ENCODE data around the gene APOLD1. TPM values are rescaled to one million over a fixed set of nuclear protein-coding genes. Genes with fewer than 3 reads are reported as not detected.

Gene APOLD1
- total and polyA plus RNA-seq, 5 donors = 15.0 to 43.0 (median 17.5) TPM

GRCh38 chr12:12786706-12787601 is 1.5 kb downstream of the APOLD1 start:
- Histone ChIP-seq H3K9me3 (ENCODE audit: control insufficient read depth, low read length) (no peaks in the 10 kb centered on the region), H3K27ac (ENCODE audit: low read length) (peak overlapping the region; percentile 87), H3K4me1 (ENCODE audit: control insufficient read depth, insufficient read depth, low read length) (peaks cover 9% of the 10 kb centered on the region), H3K4me3 (ENCODE audit: low read length) (peak overlapping the region; percentile 58), H3K27me3 (ENCODE audit: control insufficient read depth, insufficient read depth) (no peaks in the 10 kb centered on the region)
- WGBS = 1% methylated on average over 80 of the region's 80 CpGs
- DNase-seq = peak; percentile 84 to 94 (median 92)
- intact Hi-C loops (cut with DNase I) = loop anchor here in 1 of 4 donors (10.0 kb wide), 1 partner anchor 62 kb away; no protein-coding TSS in a partner anchor
- ATAC-seq = peak; percentile 81 to 95

- peaks cover 12% of the 10 kb centered on the region for H3K4me1 ChIP-seq (ENCODE audit: control insufficient read depth, insufficient read depth, low read length)
- ATAC-seq (no peak), DNase-seq (peak in 2 of 3 donors; percentile 37 to 50)
- intact Hi-C loops (cut with DNase I) = loop anchor here in 1 of 4 donors (10.0 kb wide), 1 partner anchor 63 kb away; no protein-coding TSS in a partner anchor
- H3K9me3 ChIP-seq (ENCODE audit: control insufficient read depth, low read length) = no peaks in the 10 kb centered on the region
- peak overlapping the region; percentile 87 for H3K27ac ChIP-seq (ENCODE audit: low read length)
- WGBS = 43% methylated on average over 6 of the region's 6 CpGs
- H3K4me3 ChIP-seq (ENCODE audit: low read length) = peak overlapping the region; percentile 58
- no peaks in the 10 kb centered on the region for H3K27me3 ChIP-seq (ENCODE audit: control insufficient read depth, insufficient read depth)
Measured at GRCh38 chr12:12788131-12788530, 2.7 kb downstream of the APOLD1 start.

- peak; percentile 29 to 39 for ATAC-seq
- peak in 2 of 3 donors; percentile 38 to 60 for DNase-seq
- H3K4me3 ChIP-seq (ENCODE audit: low read length) = peak overlapping the region; percentile 58
- WGBS = 18% methylated on average over 9 of the region's 9 CpGs
- H3K9me3 ChIP-seq (ENCODE audit: control insufficient read depth, low read length) = no peaks in the 10 kb centered on the region
- peaks cover 12% of the 10 kb centered on the region for H3K4me1 ChIP-seq (ENCODE audit: control insufficient read depth, insufficient read depth, low read length)
- H3K27ac ChIP-seq (ENCODE audit: low read length) = peak overlapping the region; percentile 87
- intact Hi-C loops (cut with DNase I) = loop anchor here in 1 of 4 donors (10.0 kb wide), 1 partner anchor 64 kb away; no protein-coding TSS in a partner anchor
- no peaks in the 10 kb centered on the region for H3K27me3 ChIP-seq (ENCODE audit: control insufficient read depth, insufficient read depth)
Measured at GRCh38 chr12:12788675-12789368, 3.4 kb downstream of the APOLD1 start.

- Histone ChIP-seq H3K27me3 (ENCODE audit: control insufficient read depth, insufficient read depth) (no peaks in the 10 kb centered on the region), H3K9me3 (ENCODE audit: control insufficient read depth, low read length) (no peaks in the 10 kb centered on the region), H3K4me3 (ENCODE audit: low read length) (no peak overlapping the region), H3K27ac (ENCODE audit: low read length) (no peak overlapping the region), H3K4me1 (ENCODE audit: control insufficient read depth, insufficient read depth, low read length) (peaks cover 7% of the 10 kb centered on the region)
- WGBS = 52% methylated on average over 4 of the region's 4 CpGs
- ATAC-seq (no peak), DNase-seq (no peak)
- intact Hi-C loops (cut with DNase I) = no loop called here
Measured at GRCh38 chr12:12790956-12791355, 5.5 kb downstream of the APOLD1 start.

- Histone ChIP-seq H3K4me3 (ENCODE audit: low read length) (peak overlapping the region; percentile 13), H3K27me3 (ENCODE audit: control insufficient read depth, insufficient read depth) (no peaks in the 10 kb centered on the region), H3K9me3 (ENCODE audit: control insufficient read depth, low read length) (no peaks in the 10 kb centered on the region), H3K4me1 (ENCODE audit: control insufficient read depth, insufficient read depth, low read length) (peaks cover 7% of the 10 kb centered on the region), H3K27ac (ENCODE audit: low read length) (no peak overlapping the region)
- ATAC-seq = peak in 1 of 2 donors; percentile 43
- DNase-seq = peak in 2 of 3 donors; percentile 59 to 70
- whole genome bisulfite sequencing = 16% methylated on average over 7 of the region's 7 CpGs
- intact Hi-C loops (cut with DNase I) = no loop called here
Measured at GRCh38 chr12:12791756-12792369, 6.4 kb downstream of the APOLD1 start.

- WGBS = 49% methylated on average over 6 of the region's 6 CpGs
- H3K4me3 ChIP-seq (ENCODE audit: low read length) = no peak overlapping the region
- H3K27ac ChIP-seq (ENCODE audit: low read length) = no peak overlapping the region
- intact Hi-C loops (cut with DNase I) = no loop called here
- H3K4me1 ChIP-seq (ENCODE audit: control insufficient read depth, insufficient read depth, low read length) = peaks cover 7% of the 10 kb centered on the region
- DNase-seq = peak in 1 of 3 donors; percentile 62
- no peaks in the 10 kb centered on the region for H3K9me3 ChIP-seq (ENCODE audit: control insufficient read depth, low read length)
- H3K27me3 ChIP-seq (ENCODE audit: control insufficient read depth, insufficient read depth) = no peaks in the 10 kb centered on the region
- peak in 1 of 2 donors; percentile 31 for ATAC-seq
Measured at GRCh38 chr12:12792421-12792820, 7.0 kb downstream of the APOLD1 start.

GRCh38 chr12:12794686-12795085 is 9.2 kb downstream of the APOLD1 start:
- DNase-seq = no peak
- no peak for ATAC-seq
- Histone ChIP-seq H3K9me3 (ENCODE audit: control insufficient read depth, low read length) (no peaks in the 10 kb centered on the region), H3K4me3 (ENCODE audit: low read length) (no peak overlapping the region), H3K27me3 (ENCODE audit: control insufficient read depth, insufficient read depth) (no peaks in the 10 kb centered on the region), H3K4me1 (ENCODE audit: control insufficient read depth, insufficient read depth, low read length) (peaks cover 3% of the 10 kb centered on the region), H3K27ac (ENCODE audit: low read length) (no peak overlapping the region)
- WGBS = 93% methylated on average over 2 of the region's 2 CpGs
- intact Hi-C loops (cut with DNase I) = no loop called here

GRCh38 chr12:12796171-12796570 is 10.7 kb downstream of the APOLD1 start:
- 56% methylated on average over 3 of the region's 3 CpGs for WGBS
- no peak for ATAC-seq
- intact Hi-C loops (cut with DNase I) = no loop called here

GRCh38 chr12:12796928-12797793 is 11.7 kb downstream of the APOLD1 start:
- Histone ChIP-seq H3K9me3 (ENCODE audit: control insufficient read depth, low read length) (no peaks in the 10 kb centered on the region), H3K4me3 (ENCODE audit: low read length) (no peak overlapping the region), H3K27me3 (ENCODE audit: control insufficient read depth, insufficient read depth) (no peaks in the 10 kb centered on the region), H3K4me1 (ENCODE audit: control insufficient read depth, insufficient read depth, low read length) (peaks cover 3% of the 10 kb centered on the region), H3K27ac (ENCODE audit: low read length) (no peak overlapping the region)
- intact Hi-C loops (cut with DNase I) = no loop called here
- no peak for ATAC-seq
- WGBS = 93% methylated on average over 9 of the region's 9 CpGs
- DNase-seq = no peak

More at GRCh38 chr12:12796171-12796570, 10.7 kb downstream of the APOLD1 start:
- Histone ChIP-seq H3K4me3 (ENCODE audit: low read length) (no peak overlapping the region), H3K27me3 (ENCODE audit: control insufficient read depth, insufficient read depth) (no peaks in the 10 kb centered on the region), H3K9me3 (ENCODE audit: control insufficient read depth, low read length) (no peaks in the 10 kb centered on the region), H3K4me1 (ENCODE audit: control insufficient read depth, insufficient read depth, low read length) (peaks cover 3% of the 10 kb centered on the region), H3K27ac (ENCODE audit: low read length) (no peak overlapping the region)
- DNase-seq = no peak

GRCh38 chr12:12797794-12798152 is 12.3 kb downstream of the APOLD1 start:
- H3K9me3 ChIP-seq (ENCODE audit: control insufficient read depth, low read length) = no peaks in the 10 kb centered on the region
- 89% methylated on average over 3 of the region's 3 CpGs for WGBS
- H3K27ac ChIP-seq (ENCODE audit: low read length) = no peak overlapping the region
- no peak for DNase-seq
- intact Hi-C loops (cut with DNase I) = no loop called here
- H3K4me3 ChIP-seq (ENCODE audit: low read length) = no peak overlapping the region
- no peak for ATAC-seq
- no peaks in the 10 kb centered on the region for H3K27me3 ChIP-seq (ENCODE audit: control insufficient read depth, insufficient read depth)
- no peaks in the 10 kb centered on the region for H3K4me1 ChIP-seq (ENCODE audit: control insufficient read depth, insufficient read depth, low read length)
